Hematopoietic multipotent progenitor cell treated with erythropoietin and hydrocortisone succinate and interleukin-3 and kit ligand, for 15 days (in vitro differentiated cells): ENCODE results near the gene BACH2.
"Not testable (repeated sequence)": the region's sequence is repeated elsewhere in the genome, so short reads cannot be mapped to it uniquely, and the experiment has no call there.

Experiments used
- DNase-seq: peaks from one replicate; pipeline ENCODE4 v3.0.0-alpha.2; 2015; ENCODE audit warnings: low spot score

The BACH2 gene

GRCh38 chr6:89890845-89891528 is 405.7 kb downstream of the BACH2 start:
- not testable (repeated sequence) for DNase-seq

- no peak for DNase-seq
Measured at GRCh38 chr6:89888871-89889270, 407.8 kb downstream of the BACH2 start.

GRCh38 chr6:89888138-89888514 is 408.5 kb downstream of the BACH2 start:
- DNase-seq = no peak

DNA sequence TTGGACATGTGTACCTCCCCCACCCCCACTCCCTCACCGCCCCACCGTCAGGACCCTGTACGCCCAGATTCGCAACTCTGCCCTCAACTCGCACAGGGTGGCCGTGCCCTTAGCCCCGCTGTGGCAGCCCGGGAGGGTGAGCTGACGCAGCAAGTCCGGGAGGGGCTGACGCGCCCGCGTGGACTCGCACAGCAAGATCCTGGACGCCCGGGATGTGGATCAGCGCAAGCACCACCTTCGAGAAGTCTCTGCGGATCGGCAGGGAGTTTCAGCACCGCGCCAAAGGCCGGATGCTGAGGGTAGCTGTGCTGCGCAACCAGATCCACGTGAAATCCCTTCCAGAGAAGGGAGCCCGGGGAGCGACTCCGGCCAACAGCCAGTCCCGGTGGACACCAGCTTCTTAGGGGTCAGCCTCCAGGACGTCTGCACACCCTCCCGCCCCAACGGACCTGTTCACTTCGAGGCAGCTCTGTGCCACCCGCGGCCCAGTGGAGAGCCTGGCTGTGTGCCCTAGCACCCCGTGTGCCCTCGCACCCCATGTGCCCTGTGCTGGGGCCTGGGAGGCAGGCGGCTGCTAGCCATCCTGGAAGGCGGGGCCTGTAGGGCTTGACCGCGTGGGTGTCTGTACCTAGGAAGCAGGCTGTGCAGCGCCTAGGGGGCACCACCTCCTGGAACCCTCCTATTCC is 409.0 kb downstream of the BACH2 start:
- DNase-seq = no peak

GRCh38 chr6:89886378-89887120 is 410.1 kb downstream of the BACH2 start:
- DNase-seq = no peak
